Vagina (tissue), 2 donors: ENCODE results near the gene RUNDC3A.

Source experiments
- CTCF ChIP-seq, 3 experiments: fragments of 450-650 bp in 2 of 3; fragments of 200-600 bp in 1 of 3; sonication (generic) in 1 of 3; IDR thresholded peaks; one replicate each; pipeline ENCODE4 v1.5.1; 2017 to 2019; ENCODE audit warnings: antibody characterized with exemption in 3 of 3, mild to moderate bottlenecking in 2 of 3, moderate library complexity in 2 of 3
- POLR2A ChIP-seq, 2 donors: fragments of 450-650 bp; IDR thresholded peaks; one replicate each; pipeline ENCODE4 v1.6.1; 2017; ENCODE audit warnings: antibody characterized with exemption in 2 of 2, mild to moderate bottlenecking in 2 of 2, moderate library complexity in 2 of 2
- POLR2AphosphoS5 ChIP-seq, 2 donors: sonication (generic); formaldehyde crosslinking; IDR thresholded peaks; one replicate each; pipeline ENCODE4 v1.9.0; 2017; ENCODE audit warnings: antibody characterized with exemption in 2 of 2, mild to moderate bottlenecking in 2 of 2, low read depth in 1 of 2; ENCODE audit not compliant: insufficient read depth in 1 of 2

DNA sequence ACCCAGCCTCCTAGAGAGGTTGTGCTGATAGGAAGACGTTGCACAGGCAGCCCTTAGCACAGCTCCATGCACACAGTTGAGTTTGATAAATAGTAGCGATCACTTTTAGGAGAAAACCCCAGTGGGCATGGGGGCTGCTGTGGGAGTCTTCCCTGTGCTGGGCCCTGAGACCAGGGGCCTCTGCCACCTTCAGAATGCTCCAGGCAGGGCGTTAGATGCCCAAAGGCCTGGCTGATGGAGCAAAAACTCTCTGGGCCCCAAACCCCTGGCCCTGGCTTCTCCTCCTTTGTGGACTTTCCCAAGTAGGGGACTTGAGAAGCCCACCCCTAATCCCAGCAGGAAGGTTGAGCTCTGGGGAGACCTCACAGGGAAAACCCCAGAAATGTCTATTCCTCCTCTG, 26.1 kb upstream of the RUNDC3A start:
- TF ChIP-seq CTCF (IDR thresholded peaks at IDR 0.05) (no peak), POLR2AphosphoS5 (IDR thresholded peaks at IDR 0.05; ENCODE audit: insufficient read depth in 1 of 2, low read depth in 1 of 2) (no peak), POLR2A (IDR thresholded peaks at IDR 0.05) (no peak)
